ENCODE results near the gene CD8B. TPM values are rescaled to one million over a fixed set of nuclear protein-coding genes. Genes with fewer than 3 reads are reported as not detected.

The CD8B gene
- total RNA-seq, 1 donor from 2014 or later = 1.0 TPM

DNA sequence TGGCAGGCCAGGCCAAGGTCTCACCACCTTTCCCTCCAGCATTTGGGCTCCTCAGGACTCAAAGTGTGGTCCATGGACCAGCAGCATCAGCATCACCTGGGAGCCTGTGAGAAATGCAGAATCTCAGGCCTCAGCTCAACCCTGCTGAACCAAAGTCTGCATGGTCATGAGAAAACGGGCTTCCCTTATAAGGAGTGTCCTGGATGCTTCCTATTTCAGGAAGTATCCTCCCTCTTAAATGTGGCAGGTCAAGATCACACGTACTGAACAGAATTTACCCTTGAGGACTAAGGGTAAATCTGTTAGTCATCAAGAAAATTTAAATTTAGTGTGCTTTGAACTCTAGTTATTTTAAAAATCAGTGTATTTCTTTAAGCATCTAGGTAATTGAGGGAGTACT is 82.7 kb downstream of the CD8B start:
- Histone ChIP-seq H3K36me3 (ENCODE audit: control insufficient read depth in 3 of 3, insufficient read depth in 3 of 3, low read length in 3 of 3) (peaks cover 12 to 21% (median 21%) of the 10 kb centered on the region in 3 donors), H3K27ac (ENCODE audit: low read depth, low read length) (no peak overlapping the region), H3K9ac (ENCODE audit: low read depth in 1 of 3, low read length in 3 of 3) (no peak overlapping the region), H3K9me3 (ENCODE audit: control insufficient read depth in 3 of 3, low read length in 3 of 3) (no peaks in the 10 kb centered on the region), H3K4me3 (ENCODE audit: low read length in 3 of 3) (no peak overlapping the region), H3K4me1 (ENCODE audit: control insufficient read depth in 3 of 3, insufficient read depth in 3 of 3, low read length in 3 of 3) (peaks cover 0 to 2% (median 0%) of the 10 kb centered on the region in 3 donors), H3K27me3 (ENCODE audit: control insufficient read depth in 3 of 3, insufficient read depth in 3 of 3, low read length in 3 of 3) (no peaks in the 10 kb centered on the region)

DNA sequence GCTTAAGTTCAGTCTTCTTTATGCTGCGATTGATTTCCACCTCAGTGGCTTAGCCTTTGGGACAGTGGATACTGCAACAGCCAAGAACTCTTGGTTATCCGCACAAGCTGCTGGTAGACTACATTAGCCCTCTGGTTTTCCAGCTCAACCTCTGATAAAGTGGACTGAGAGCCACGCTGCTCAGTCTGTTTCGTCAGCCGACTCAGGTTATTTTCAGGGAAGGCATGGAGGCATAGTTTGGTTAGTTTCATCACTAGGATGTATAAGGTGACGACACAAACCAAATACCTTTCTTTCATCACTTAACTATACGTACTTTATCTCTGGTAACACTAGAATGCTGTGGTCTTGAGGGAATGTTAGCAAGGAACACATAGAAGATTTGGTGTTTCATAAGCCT is 85.2 kb downstream of the CD8B start:
- no peak overlapping the region for H3K9ac ChIP-seq (ENCODE audit: low read depth in 1 of 3, low read length in 3 of 3)
- H3K4me3 ChIP-seq (ENCODE audit: low read length in 3 of 3) = no peak overlapping the region
- peaks cover 14 to 41% (median 34%) of the 10 kb centered on the region in 3 donors for H3K36me3 ChIP-seq (ENCODE audit: control insufficient read depth in 3 of 3, insufficient read depth in 3 of 3, low read length in 3 of 3)

DNA sequence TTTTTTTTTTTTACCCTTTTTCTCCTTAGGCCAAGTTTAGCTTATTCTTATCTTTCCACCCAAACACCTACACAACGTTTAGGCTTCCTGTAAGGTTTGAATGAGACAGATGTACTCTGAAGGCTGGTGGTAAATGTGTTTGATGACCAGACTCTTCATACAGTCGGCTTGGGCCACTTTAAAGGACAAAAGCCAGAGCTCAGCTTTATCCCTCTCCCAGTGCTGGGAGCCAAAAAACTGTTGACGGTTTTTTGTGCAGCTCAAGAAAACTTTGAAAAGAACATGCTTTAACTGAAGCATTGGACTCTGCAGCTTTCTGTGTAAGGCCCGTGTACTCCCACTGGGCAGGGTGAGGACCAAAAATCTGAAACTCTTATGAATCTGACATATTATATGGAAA is 86.3 kb downstream of the CD8B start:
- H3K27me3 ChIP-seq (ENCODE audit: control insufficient read depth in 3 of 3, insufficient read depth in 3 of 3, low read length in 3 of 3) = no peaks in the 10 kb centered on the region
- H3K9me3 ChIP-seq (ENCODE audit: control insufficient read depth in 3 of 3, low read length in 3 of 3) = no peaks in the 10 kb centered on the region
- peaks cover 17 to 53% (median 46%) of the 10 kb centered on the region in 3 donors for H3K36me3 ChIP-seq (ENCODE audit: control insufficient read depth in 3 of 3, insufficient read depth in 3 of 3, low read length in 3 of 3)
- H3K9ac ChIP-seq (ENCODE audit: low read depth in 1 of 3, low read length in 3 of 3) = no peak overlapping the region
- H3K4me3 ChIP-seq (ENCODE audit: low read length in 3 of 3) = no peak overlapping the region
- no peaks in the 10 kb centered on the region for H3K4me1 ChIP-seq (ENCODE audit: control insufficient read depth in 3 of 3, insufficient read depth in 3 of 3, low read length in 3 of 3)
- no peak overlapping the region for H3K27ac ChIP-seq (ENCODE audit: low read depth, low read length)

More for the DNA sequence above, 85.2 kb downstream of the CD8B start:
- H3K27me3 ChIP-seq (ENCODE audit: control insufficient read depth in 3 of 3, insufficient read depth in 3 of 3, low read length in 3 of 3) = no peaks in the 10 kb centered on the region
- H3K9me3 ChIP-seq (ENCODE audit: control insufficient read depth in 3 of 3, low read length in 3 of 3) = no peaks in the 10 kb centered on the region
- peaks cover 0 to 2% (median 0%) of the 10 kb centered on the region in 3 donors for H3K4me1 ChIP-seq (ENCODE audit: control insufficient read depth in 3 of 3, insufficient read depth in 3 of 3, low read length in 3 of 3)
- no peak overlapping the region for H3K27ac ChIP-seq (ENCODE audit: low read depth, low read length)

DNA sequence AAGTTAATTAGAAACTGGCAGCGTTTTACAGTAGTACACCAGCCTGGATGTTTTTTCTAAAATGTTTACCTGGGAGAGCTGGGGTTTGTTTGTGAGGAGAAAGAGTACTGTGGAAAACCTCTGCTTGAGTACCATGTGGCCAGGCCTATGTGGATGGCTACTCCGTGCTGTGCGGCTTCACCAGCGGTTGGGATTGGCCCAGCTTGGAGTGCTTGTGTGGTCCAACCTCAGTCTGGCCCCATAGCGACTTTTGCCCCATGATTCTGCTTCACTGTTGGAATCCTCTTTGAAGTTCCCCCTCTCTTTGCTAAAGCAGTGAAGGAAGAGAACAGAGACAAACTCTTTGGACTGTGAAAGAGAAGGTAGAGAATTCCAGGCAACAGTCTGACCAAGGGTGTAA is 86.8 kb downstream of the CD8B start:
- no peak overlapping the region for H3K27ac ChIP-seq (ENCODE audit: low read depth, low read length)
- H3K27me3 ChIP-seq (ENCODE audit: control insufficient read depth in 3 of 3, insufficient read depth in 3 of 3, low read length in 3 of 3) = no peaks in the 10 kb centered on the region
- H3K36me3 ChIP-seq (ENCODE audit: control insufficient read depth in 3 of 3, insufficient read depth in 3 of 3, low read length in 3 of 3) = peaks cover 19 to 58% (median 49%) of the 10 kb centered on the region in 3 donors
- H3K9ac ChIP-seq (ENCODE audit: low read depth in 1 of 3, low read length in 3 of 3) = no peak overlapping the region
- no peaks in the 10 kb centered on the region for H3K4me1 ChIP-seq (ENCODE audit: control insufficient read depth in 3 of 3, insufficient read depth in 3 of 3, low read length in 3 of 3)
- H3K4me3 ChIP-seq (ENCODE audit: low read length in 3 of 3) = no peak overlapping the region
- no peaks in the 10 kb centered on the region for H3K9me3 ChIP-seq (ENCODE audit: control insufficient read depth in 3 of 3, low read length in 3 of 3)

DNA sequence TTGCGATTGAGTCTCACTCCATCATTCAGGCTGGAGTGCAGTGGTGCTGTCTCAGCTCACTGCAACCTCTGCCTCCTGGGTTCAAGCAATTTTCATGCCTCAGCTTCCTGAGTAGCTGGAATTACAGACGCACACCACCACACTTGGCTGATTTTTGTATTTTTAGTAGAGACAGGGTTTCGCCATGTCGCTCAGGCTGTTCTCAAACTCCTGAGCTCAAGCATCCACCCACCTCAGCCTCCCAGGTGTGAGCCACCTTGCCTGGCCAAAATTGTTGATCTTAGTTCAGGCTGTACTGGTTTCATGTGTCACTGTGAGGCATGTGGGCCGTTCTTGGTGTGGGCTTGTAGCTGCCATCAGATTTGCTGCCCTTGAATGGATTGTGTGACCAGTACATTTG is 89.1 kb downstream of the CD8B start:
- peaks cover 25 to 72% (median 54%) of the 10 kb centered on the region in 3 donors for H3K36me3 ChIP-seq (ENCODE audit: control insufficient read depth in 3 of 3, insufficient read depth in 3 of 3, low read length in 3 of 3)

DNA sequence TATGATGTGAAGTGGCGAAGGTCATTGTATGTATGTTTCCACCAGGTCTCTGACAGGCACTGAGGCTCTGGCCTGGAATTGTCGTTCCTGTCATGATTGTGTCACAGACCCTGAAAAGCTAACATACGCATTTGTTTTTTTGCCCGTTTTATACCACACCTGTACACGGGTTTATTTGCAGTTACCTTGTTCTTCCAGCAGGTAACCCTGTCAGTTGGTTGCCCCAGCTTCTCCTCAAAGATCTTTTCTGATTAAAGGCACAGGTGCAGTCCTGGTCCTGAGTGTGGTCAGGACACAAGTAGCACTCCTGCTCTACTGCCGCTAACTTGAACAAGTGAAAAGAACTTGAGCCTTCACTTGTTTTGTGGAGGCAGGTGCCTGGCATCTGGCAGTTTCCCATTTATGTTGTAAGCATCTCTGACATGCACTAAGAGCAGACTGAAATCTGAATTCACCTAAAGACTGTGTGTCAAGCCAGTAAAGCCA is 90.8 kb downstream of the CD8B start:
- Histone ChIP-seq H3K27ac (ENCODE audit: low read depth, low read length) (no peak overlapping the region), H3K36me3 (ENCODE audit: control insufficient read depth in 3 of 3, insufficient read depth in 3 of 3, low read length in 3 of 3) (peaks cover 23 to 69% (median 52%) of the 10 kb centered on the region in 3 donors), H3K4me3 (ENCODE audit: low read length in 3 of 3) (no peak overlapping the region), H3K27me3 (ENCODE audit: control insufficient read depth in 3 of 3, insufficient read depth in 3 of 3, low read length in 3 of 3) (no peaks in the 10 kb centered on the region), H3K9ac (ENCODE audit: low read depth in 1 of 3, low read length in 3 of 3) (no peak overlapping the region), H3K4me1 (ENCODE audit: control insufficient read depth in 3 of 3, insufficient read depth in 3 of 3, low read length in 3 of 3) (peaks cover 0 to 6% (median 4%) of the 10 kb centered on the region in 3 donors), H3K9me3 (ENCODE audit: control insufficient read depth in 3 of 3, low read length in 3 of 3) (no peaks in the 10 kb centered on the region)

More for the DNA sequence above, 89.1 kb downstream of the CD8B start:
- Histone ChIP-seq H3K27me3 (ENCODE audit: control insufficient read depth in 3 of 3, insufficient read depth in 3 of 3, low read length in 3 of 3) (no peaks in the 10 kb centered on the region), H3K27ac (ENCODE audit: low read depth, low read length) (no peak overlapping the region), H3K9me3 (ENCODE audit: control insufficient read depth in 3 of 3, low read length in 3 of 3) (no peaks in the 10 kb centered on the region), H3K4me3 (ENCODE audit: low read length in 3 of 3) (no peak overlapping the region), H3K9ac (ENCODE audit: low read depth in 1 of 3, low read length in 3 of 3) (no peak overlapping the region), H3K4me1 (ENCODE audit: control insufficient read depth in 3 of 3, insufficient read depth in 3 of 3, low read length in 3 of 3) (peaks cover 0 to 6% (median 4%) of the 10 kb centered on the region in 3 donors)

DNA sequence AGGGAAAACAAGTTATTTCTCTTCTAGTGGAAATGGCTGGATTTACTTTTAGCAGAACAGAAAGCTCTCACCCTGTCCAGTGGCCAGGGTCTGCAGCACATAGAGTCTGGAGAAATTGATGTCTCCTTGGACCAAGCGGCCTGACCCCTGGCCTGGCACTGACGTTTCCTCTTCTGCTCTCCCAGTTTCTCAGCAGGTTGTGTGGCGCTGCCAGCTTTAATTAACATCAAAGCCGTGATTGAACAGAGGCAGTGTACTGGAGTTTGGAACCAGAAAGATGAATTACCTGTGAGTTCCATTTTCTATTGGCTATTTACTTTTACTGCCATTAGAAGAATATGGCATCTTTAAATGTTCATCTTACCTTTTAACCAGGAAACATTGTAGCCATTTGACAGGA is 91.8 kb downstream of the CD8B start:
- no peak overlapping the region for H3K27ac ChIP-seq (ENCODE audit: low read depth, low read length)
- H3K9me3 ChIP-seq (ENCODE audit: control insufficient read depth in 3 of 3, low read length in 3 of 3) = no peaks in the 10 kb centered on the region
- H3K9ac ChIP-seq (ENCODE audit: low read depth in 1 of 3, low read length in 3 of 3) = no peak overlapping the region
- H3K36me3 ChIP-seq (ENCODE audit: control insufficient read depth in 3 of 3, insufficient read depth in 3 of 3, low read length in 3 of 3) = peaks cover 18 to 67% (median 45%) of the 10 kb centered on the region in 3 donors
- no peak overlapping the region for H3K4me3 ChIP-seq (ENCODE audit: low read length in 3 of 3)
- peaks cover 0 to 6% (median 4%) of the 10 kb centered on the region in 3 donors for H3K4me1 ChIP-seq (ENCODE audit: control insufficient read depth in 3 of 3, insufficient read depth in 3 of 3, low read length in 3 of 3)
- H3K27me3 ChIP-seq (ENCODE audit: control insufficient read depth in 3 of 3, insufficient read depth in 3 of 3, low read length in 3 of 3) = no peaks in the 10 kb centered on the region

DNA sequence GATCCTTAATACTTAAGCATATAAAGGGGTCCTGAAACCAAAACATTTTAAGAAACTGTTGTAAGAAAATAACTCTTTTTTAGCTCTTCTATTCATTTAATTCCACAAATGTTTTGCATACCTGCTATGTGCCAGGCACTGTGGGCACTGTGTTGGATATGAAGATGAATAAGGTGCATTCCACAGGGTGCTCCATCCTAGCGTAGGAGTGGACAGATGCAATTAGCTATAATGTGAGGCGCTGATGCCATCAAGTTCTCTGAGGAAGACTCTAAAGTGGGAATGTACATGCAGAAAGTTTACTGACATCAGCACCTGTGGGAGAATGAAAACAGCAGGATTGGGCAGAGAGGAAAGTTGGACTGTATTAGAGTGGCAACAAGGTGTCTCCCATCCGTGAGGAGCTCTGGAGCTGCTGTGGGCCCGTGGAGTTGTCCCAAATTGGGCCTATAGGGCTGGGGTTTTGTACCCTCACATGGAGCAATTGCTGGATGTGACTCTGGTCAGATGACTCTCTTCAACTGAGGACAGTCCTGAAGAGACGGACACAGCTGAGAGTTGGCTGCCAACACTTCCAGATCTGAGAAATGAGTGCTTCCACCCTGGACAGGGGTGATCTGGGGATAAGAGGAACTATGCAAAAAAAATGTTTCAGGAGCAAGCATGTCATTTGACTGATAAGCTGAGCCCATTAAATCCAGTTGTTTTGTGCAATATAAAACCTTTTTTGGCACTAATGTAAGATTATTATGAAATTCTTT is 93.3 kb downstream of the CD8B start:
- no peaks in the 10 kb centered on the region for H3K9me3 ChIP-seq (ENCODE audit: control insufficient read depth in 3 of 3, low read length in 3 of 3)
- H3K4me3 ChIP-seq (ENCODE audit: low read length in 3 of 3) = no peak overlapping the region

More for the DNA sequence above, 93.3 kb downstream of the CD8B start:
- Histone ChIP-seq H3K9ac (ENCODE audit: low read depth in 1 of 3, low read length in 3 of 3) (no peak overlapping the region), H3K27ac (ENCODE audit: low read depth, low read length) (no peak overlapping the region), H3K4me1 (ENCODE audit: control insufficient read depth in 3 of 3, insufficient read depth in 3 of 3, low read length in 3 of 3) (peaks cover 0 to 6% (median 4%) of the 10 kb centered on the region in 3 donors), H3K27me3 (ENCODE audit: control insufficient read depth in 3 of 3, insufficient read depth in 3 of 3, low read length in 3 of 3) (no peaks in the 10 kb centered on the region), H3K36me3 (ENCODE audit: control insufficient read depth in 3 of 3, insufficient read depth in 3 of 3, low read length in 3 of 3) (peaks cover 17 to 53% (median 37%) of the 10 kb centered on the region in 3 donors)

Measured in skeletal muscle tissue (tissue), 4 donors.